ENCODE results near the gene ABCB9.
"Not testable (repeated sequence)": the region's sequence is repeated elsewhere in the genome, so short reads cannot be mapped to it uniquely, and the experiment has no call there.

Gene ABCB9

DNA sequence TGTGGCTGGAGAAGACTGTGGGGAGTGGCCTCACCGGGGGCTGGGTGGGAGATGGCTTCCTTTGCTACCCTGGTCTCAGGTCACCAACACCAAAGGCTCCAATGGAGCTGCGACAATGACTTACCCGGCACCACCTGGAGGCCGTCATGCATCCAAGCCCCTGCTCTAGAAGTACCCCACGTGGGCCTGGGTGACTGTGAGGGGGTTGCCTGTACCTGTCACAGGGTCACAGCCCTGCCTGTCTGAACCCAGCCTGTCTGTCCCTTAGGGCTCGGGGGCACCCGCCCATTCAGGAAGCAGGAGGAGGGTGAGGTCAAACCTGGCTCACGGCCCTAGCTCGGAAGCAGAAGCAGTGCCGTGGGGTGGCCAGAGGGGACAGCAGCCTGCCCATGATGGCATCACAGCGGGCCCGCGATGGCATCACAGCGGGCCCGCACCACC lies 18.9 kb downstream of the ABCB9 start:
- H3K79me2 ChIP-seq (ENCODE audit: control insufficient read depth, insufficient read depth, low read length, unreplicated experiment): no peaks in the 10 kb centered on the region
- no peak overlapping the region for H2AFZ ChIP-seq (ENCODE audit: low read length, unreplicated experiment)
- H3K27ac ChIP-seq (ENCODE audit: low read depth, low read length): peak overlapping the region; percentile 78
- H3K27me3 ChIP-seq (ENCODE audit: insufficient read depth, low read length): no peaks in the 10 kb centered on the region
- no peaks in the 10 kb centered on the region for H3K36me3 ChIP-seq (ENCODE audit: insufficient read depth, low read length)
- H3K4me3 ChIP-seq (ENCODE audit: low read depth, low read length): no peak overlapping the region
- peaks cover 47% of the 10 kb centered on the region for H3K4me1 ChIP-seq (ENCODE audit: control insufficient read depth, insufficient read depth, low read length, unreplicated experiment)

DNA sequence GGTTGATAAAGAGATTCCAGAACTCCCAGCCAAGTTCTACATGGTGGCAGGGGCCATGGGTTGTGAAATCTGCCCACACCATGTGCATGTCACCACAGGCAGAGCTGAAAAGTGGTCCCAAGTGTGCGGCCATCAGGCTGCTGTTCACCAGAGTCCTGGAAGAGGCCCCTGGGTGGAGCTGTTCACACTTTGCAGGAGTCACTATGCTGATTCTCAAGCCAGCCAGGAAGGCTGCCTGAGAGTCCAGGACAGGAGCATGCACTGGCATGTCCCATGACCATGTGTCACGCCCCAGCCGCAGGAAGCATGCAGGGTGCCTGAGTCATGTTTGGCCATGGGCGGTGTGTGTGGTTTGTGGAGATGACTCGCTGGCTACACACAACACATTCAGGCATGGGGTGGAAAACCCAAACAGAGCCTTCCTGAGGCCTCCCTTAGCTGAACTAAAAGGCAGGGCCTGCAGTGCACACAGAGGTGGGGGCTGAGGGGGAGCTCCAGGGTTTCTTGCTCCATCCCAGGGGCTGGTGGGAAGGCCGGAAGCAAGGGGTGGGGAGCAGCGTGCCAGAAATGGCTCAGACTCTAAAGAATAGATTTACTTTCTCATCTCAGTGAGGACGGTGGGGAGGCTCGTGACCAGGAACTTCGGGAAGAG lies 19.4 kb downstream of the ABCB9 start:
- Histone ChIP-seq H2AFZ (ENCODE audit: low read length, unreplicated experiment) (no peak overlapping the region), H3K27me3 (ENCODE audit: insufficient read depth, low read length) (no peaks in the 10 kb centered on the region), H3K4me3 (ENCODE audit: low read depth, low read length) (no peak overlapping the region), H3K79me2 (ENCODE audit: control insufficient read depth, insufficient read depth, low read length, unreplicated experiment) (no peaks in the 10 kb centered on the region), H3K27ac (ENCODE audit: low read depth, low read length) (peak overlapping the region; percentile 80), H3K36me3 (ENCODE audit: insufficient read depth, low read length) (no peaks in the 10 kb centered on the region), H3K4me1 (ENCODE audit: control insufficient read depth, insufficient read depth, low read length, unreplicated experiment) (peaks cover 50% of the 10 kb centered on the region)

DNA sequence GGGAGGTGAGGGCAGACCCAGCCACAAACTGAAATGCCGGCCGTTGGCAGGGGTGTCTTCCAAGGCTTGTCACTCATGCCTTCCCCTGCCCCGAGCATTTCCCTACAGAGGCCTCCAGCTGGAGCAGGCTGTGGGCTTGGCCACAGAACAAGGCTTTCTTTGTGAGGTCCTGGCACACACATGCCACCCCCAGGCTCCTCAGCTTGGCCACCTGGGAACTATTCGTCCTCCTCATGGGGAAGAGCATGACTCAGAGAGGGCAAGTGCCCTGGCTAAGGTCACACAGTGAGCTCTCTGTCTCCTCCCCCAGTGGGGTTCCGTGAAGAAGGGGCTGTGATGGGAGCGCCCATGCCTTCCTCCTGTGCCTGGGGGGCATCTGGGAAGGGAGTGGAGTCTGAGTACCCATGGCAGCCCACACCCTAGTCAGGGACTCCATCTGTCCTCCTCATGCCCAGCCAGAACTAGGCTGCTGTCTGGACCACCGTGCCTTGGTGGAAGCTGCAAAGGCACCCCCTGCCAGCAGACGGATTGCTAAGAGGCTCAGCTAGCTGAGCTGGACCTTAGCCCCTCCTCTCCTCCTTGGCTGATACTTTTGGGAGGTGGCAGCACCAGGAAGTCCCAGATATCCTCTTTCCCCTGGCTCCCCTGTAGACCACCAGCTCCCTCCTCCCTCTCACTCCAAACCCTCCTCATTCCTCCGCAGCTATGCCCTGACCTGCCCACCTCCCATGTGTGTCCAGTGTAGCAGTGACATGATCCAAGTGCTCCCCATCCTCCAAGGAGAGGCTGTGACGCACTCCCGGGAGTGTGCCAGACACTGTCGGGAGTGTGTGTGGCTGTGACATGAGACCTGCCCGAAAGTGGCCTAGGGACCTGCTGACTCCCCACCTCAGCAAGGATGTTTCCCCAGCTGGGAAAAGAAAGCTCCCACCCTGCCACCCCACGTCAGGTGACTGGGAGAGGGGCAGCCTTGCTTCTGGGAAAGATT lies 21.4 kb downstream of the ABCB9 start:
- H3K27me3 ChIP-seq (ENCODE audit: insufficient read depth, low read length): no peaks in the 10 kb centered on the region
- H3K36me3 ChIP-seq (ENCODE audit: insufficient read depth, low read length): no peaks in the 10 kb centered on the region
- H2AFZ ChIP-seq (ENCODE audit: low read length, unreplicated experiment): no peak overlapping the region
- H3K27ac ChIP-seq (ENCODE audit: low read depth, low read length): no peak overlapping the region
- no peaks in the 10 kb centered on the region for H3K79me2 ChIP-seq (ENCODE audit: control insufficient read depth, insufficient read depth, low read length, unreplicated experiment)
- no peak overlapping the region for H3K4me3 ChIP-seq (ENCODE audit: low read depth, low read length)
- peaks cover 53% of the 10 kb centered on the region for H3K4me1 ChIP-seq (ENCODE audit: control insufficient read depth, insufficient read depth, low read length, unreplicated experiment)

DNA sequence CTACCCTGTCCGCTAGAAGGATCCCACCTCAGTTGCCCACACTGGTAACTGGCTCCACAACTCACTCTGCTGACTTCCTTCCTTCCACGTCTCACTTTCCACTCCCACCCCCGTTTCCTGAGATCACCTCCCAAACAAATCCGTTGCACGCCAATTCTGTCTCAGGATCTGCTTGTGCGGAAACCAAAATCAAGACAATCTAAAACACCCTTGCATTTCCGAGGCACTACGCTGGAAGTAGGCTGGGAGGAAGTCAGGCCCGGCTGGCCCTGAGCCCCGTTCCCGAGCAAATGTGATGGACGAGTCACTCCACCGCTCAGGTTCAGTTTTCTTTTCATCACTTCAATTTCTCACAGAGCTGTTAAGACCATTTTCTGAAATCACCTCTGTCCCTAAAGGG lies 23.1 kb downstream of the ABCB9 start:
- Histone ChIP-seq H3K4me3 (ENCODE audit: low read depth, low read length) (no peak overlapping the region), H2AFZ (ENCODE audit: low read length, unreplicated experiment) (no peak overlapping the region), H3K27ac (ENCODE audit: low read depth, low read length) (no peak overlapping the region), H3K27me3 (ENCODE audit: insufficient read depth, low read length) (no peaks in the 10 kb centered on the region), H3K36me3 (ENCODE audit: insufficient read depth, low read length) (no peaks in the 10 kb centered on the region), H3K4me1 (ENCODE audit: control insufficient read depth, insufficient read depth, low read length, unreplicated experiment) (peaks cover 53% of the 10 kb centered on the region), H3K79me2 (ENCODE audit: control insufficient read depth, insufficient read depth, low read length, unreplicated experiment) (no peaks in the 10 kb centered on the region)

GRCh38 chr12:122942637-122943036 lies 23.6 kb downstream of the ABCB9 start:
- H3K27ac ChIP-seq (ENCODE audit: low read depth, low read length): no peak overlapping the region
- peaks cover 52% of the 10 kb centered on the region for H3K4me1 ChIP-seq (ENCODE audit: control insufficient read depth, insufficient read depth, low read length, unreplicated experiment)
- no peak overlapping the region for H3K4me3 ChIP-seq (ENCODE audit: low read depth, low read length)
- no peak overlapping the region for H2AFZ ChIP-seq (ENCODE audit: low read length, unreplicated experiment)
- H3K27me3 ChIP-seq (ENCODE audit: insufficient read depth, low read length): no peaks in the 10 kb centered on the region
- H3K79me2 ChIP-seq (ENCODE audit: control insufficient read depth, insufficient read depth, low read length, unreplicated experiment): no peaks in the 10 kb centered on the region
- H3K36me3 ChIP-seq (ENCODE audit: insufficient read depth, low read length): no peaks in the 10 kb centered on the region

DNA sequence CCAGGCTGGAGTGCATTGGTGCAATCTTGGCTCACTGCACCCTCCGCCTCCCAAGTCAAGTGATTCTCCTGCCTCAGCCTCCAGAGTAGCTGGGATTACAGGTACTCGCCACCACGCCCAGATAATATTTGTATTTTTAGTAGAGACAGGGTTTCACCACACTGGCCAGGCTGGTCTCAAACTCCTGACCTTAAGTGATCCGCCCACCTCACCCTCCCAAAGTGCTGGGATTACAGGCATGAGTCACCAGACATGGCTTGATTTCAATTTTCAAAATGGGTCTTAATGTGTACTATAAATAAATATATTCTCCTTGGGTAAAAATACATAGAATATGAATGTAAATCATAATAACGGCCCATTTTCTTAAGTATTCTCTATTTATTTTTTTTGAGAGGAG lies 24.9 kb downstream of the ABCB9 start:
- not testable (repeated sequence) for H3K27ac ChIP-seq (ENCODE audit: low read depth, low read length); H3K27me3 ChIP-seq (ENCODE audit: insufficient read depth, low read length); H3K79me2 ChIP-seq (ENCODE audit: control insufficient read depth, insufficient read depth, low read length, unreplicated experiment); H3K4me3 ChIP-seq (ENCODE audit: low read depth, low read length); H3K36me3 ChIP-seq (ENCODE audit: insufficient read depth, low read length); H2AFZ ChIP-seq (ENCODE audit: low read length, unreplicated experiment)
- peaks cover 41% of the 10 kb centered on the region for H3K4me1 ChIP-seq (ENCODE audit: control insufficient read depth, insufficient read depth, low read length, unreplicated experiment)

GRCh38 chr12:122939125-122939524 lies 27.1 kb downstream of the ABCB9 start:
- H3K79me2 ChIP-seq (ENCODE audit: control insufficient read depth, insufficient read depth, low read length, unreplicated experiment): no peaks in the 10 kb centered on the region
- H3K4me1 ChIP-seq (ENCODE audit: control insufficient read depth, insufficient read depth, low read length, unreplicated experiment): peaks cover 26% of the 10 kb centered on the region
- no peak overlapping the region for H2AFZ ChIP-seq (ENCODE audit: low read length, unreplicated experiment)
- H3K27ac ChIP-seq (ENCODE audit: low read depth, low read length): no peak overlapping the region
- H3K27me3 ChIP-seq (ENCODE audit: insufficient read depth, low read length): no peaks in the 10 kb centered on the region
- H3K4me3 ChIP-seq (ENCODE audit: low read depth, low read length): no peak overlapping the region
- no peaks in the 10 kb centered on the region for H3K36me3 ChIP-seq (ENCODE audit: insufficient read depth, low read length)

DNA sequence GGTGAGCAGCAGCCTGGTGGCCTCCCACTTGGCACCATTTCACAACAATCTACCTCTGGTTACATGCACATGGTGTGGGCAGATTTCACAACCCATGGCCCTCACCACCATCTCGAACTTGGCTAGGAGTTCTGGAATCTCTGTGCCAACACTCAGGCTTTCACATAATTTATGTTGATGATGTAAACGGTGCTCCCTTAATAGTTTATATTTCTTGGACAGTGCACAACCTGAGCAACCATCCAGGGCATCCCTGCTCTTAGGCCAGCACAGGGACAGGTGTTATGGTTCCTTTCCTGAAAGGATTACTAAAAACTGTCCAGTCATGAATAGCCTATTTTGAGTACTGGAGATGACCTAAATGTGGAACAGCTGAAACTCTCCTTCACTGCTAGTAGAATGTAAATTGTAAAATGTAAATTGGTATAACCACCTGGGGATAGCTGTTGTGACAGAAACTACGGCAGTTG lies 28.6 kb downstream of the ABCB9 start:
- Histone ChIP-seq H3K36me3 (ENCODE audit: insufficient read depth, low read length) (no peaks in the 10 kb centered on the region), H3K79me2 (ENCODE audit: control insufficient read depth, insufficient read depth, low read length, unreplicated experiment) (no peaks in the 10 kb centered on the region), H3K4me1 (ENCODE audit: control insufficient read depth, insufficient read depth, low read length, unreplicated experiment) (peaks cover 17% of the 10 kb centered on the region), H3K27me3 (ENCODE audit: insufficient read depth, low read length) (no peaks in the 10 kb centered on the region), H3K27ac (ENCODE audit: low read depth, low read length) (no peak overlapping the region), H3K4me3 (ENCODE audit: low read depth, low read length) (no peak overlapping the region), H2AFZ (ENCODE audit: low read length, unreplicated experiment) (no peak overlapping the region)

- no peaks in the 10 kb centered on the region for H3K36me3 ChIP-seq (ENCODE audit: insufficient read depth, low read length)
Measured at GRCh38 chr12:122935318-122935717, 30.9 kb downstream of the ABCB9 start.

GRCh38 chr12:122934722-122935121 lies 31.5 kb downstream of the ABCB9 start:
- H3K4me1 ChIP-seq (ENCODE audit: control insufficient read depth, insufficient read depth, low read length, unreplicated experiment): no peaks in the 10 kb centered on the region
- no peak overlapping the region for H2AFZ ChIP-seq (ENCODE audit: low read length, unreplicated experiment)
- H3K79me2 ChIP-seq (ENCODE audit: control insufficient read depth, insufficient read depth, low read length, unreplicated experiment): no peaks in the 10 kb centered on the region
- no peaks in the 10 kb centered on the region for H3K27me3 ChIP-seq (ENCODE audit: insufficient read depth, low read length)
- no peak overlapping the region for H3K27ac ChIP-seq (ENCODE audit: low read depth, low read length)
- no peaks in the 10 kb centered on the region for H3K36me3 ChIP-seq (ENCODE audit: insufficient read depth, low read length)
- no peak overlapping the region for H3K4me3 ChIP-seq (ENCODE audit: low read depth, low read length)

More at GRCh38 chr12:122935318-122935717, 30.9 kb downstream of the ABCB9 start:
- H3K27ac ChIP-seq (ENCODE audit: low read depth, low read length): no peak overlapping the region
- H3K4me3 ChIP-seq (ENCODE audit: low read depth, low read length): no peak overlapping the region
- no peaks in the 10 kb centered on the region for H3K27me3 ChIP-seq (ENCODE audit: insufficient read depth, low read length)
- H3K79me2 ChIP-seq (ENCODE audit: control insufficient read depth, insufficient read depth, low read length, unreplicated experiment): no peaks in the 10 kb centered on the region
- H2AFZ ChIP-seq (ENCODE audit: low read length, unreplicated experiment): no peak overlapping the region
- no peaks in the 10 kb centered on the region for H3K4me1 ChIP-seq (ENCODE audit: control insufficient read depth, insufficient read depth, low read length, unreplicated experiment)

Data from ACC112 (cell line).